Brain microvascular endothelial cell (primary cell): ENCODE data around the gene OR10K1.

Source experiments
- DNase-seq: peaks from one replicate; pipeline ENCODE4 v3.0.0-alpha.2; 2020
- H3K27ac ChIP-seq: fragments of 250-450 bp; sonication (Bioruptor Pico); 2 replicates; pipeline ENCODE4 v1.5.1; 2020; ENCODE audit warnings: mild to moderate bottlenecking, moderate library complexity
- H3K27me3 ChIP-seq: fragments of 250-450 bp; sonication (Bioruptor Pico); replicated peaks from 2 replicates; pipeline ENCODE4 v1.5.1; 2020; ENCODE audit warnings: mild to moderate bottlenecking
- H3K36me3 ChIP-seq: fragments of 250-450 bp; sonication (Bioruptor Pico); replicated peaks from 2 replicates; pipeline ENCODE4 v1.5.1; 2020; ENCODE audit warnings: mild to moderate bottlenecking
- H3K4me3 ChIP-seq: 2 replicates; pipeline ENCODE4 v1.5.1; 2011; ENCODE audit warnings: low read depth, mild to moderate bottlenecking, control low read depth, low read length, moderate library complexity
- in situ Hi-C: cut with HindIII; loops from 2 replicates; pipeline ENCODE4 v1.10.0; 2017; ENCODE audit warnings: low sequenced_read_pairs, low pct_ligation_motif_present
- TF ChIP-seq, protein P1 (sequence below): IDR thresholded peaks from 2 replicates; pipeline ENCODE4 v1.5.1; 2011; ENCODE audit warnings: low read depth, mild to moderate bottlenecking, moderate library complexity, low read length, control low read depth, inconsistent platforms; ENCODE audit errors: missing control alignments

The OR10K1 gene

DNA sequence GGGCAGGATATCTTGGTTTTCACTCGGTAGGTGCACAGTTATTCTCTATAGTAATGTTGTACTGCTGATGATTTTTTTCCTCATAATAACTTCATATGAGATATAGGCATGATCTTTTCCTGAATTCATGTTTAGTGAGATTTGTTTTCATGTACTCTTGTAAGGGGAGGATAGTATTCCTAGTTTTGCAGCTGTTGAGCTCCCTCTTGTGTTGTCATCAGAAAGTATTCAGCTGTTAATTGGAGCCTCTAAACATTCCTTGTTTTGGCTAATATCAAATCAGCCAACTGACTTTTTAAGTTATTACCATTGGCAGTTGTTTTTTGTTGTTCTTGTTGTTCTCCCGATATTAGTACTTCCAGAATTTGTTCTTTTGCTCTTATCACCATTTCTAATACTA is 34.7 kb downstream of the OR10K1 start:
- no peaks in the 10 kb centered on the region for H3K36me3 ChIP-seq
- in situ Hi-C loops, result no loop called here
- H3K4me3 ChIP-seq, result no peak overlapping the region
- no peak for DNase-seq
- no peaks in the 10 kb centered on the region for H3K27me3 ChIP-seq
- no peak overlapping the region for H3K27ac ChIP-seq
- TF ChIP-seq, protein P1, sequence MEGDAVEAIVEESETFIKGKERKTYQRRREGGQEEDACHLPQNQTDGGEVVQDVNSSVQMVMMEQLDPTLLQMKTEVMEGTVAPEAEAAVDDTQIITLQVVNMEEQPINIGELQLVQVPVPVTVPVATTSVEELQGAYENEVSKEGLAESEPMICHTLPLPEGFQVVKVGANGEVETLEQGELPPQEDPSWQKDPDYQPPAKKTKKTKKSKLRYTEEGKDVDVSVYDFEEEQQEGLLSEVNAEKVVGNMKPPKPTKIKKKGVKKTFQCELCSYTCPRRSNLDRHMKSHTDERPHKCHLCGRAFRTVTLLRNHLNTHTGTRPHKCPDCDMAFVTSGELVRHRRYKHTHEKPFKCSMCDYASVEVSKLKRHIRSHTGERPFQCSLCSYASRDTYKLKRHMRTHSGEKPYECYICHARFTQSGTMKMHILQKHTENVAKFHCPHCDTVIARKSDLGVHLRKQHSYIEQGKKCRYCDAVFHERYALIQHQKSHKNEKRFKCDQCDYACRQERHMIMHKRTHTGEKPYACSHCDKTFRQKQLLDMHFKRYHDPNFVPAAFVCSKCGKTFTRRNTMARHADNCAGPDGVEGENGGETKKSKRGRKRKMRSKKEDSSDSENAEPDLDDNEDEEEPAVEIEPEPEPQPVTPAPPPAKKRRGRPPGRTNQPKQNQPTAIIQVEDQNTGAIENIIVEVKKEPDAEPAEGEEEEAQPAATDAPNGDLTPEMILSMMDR, result no peak

DNA sequence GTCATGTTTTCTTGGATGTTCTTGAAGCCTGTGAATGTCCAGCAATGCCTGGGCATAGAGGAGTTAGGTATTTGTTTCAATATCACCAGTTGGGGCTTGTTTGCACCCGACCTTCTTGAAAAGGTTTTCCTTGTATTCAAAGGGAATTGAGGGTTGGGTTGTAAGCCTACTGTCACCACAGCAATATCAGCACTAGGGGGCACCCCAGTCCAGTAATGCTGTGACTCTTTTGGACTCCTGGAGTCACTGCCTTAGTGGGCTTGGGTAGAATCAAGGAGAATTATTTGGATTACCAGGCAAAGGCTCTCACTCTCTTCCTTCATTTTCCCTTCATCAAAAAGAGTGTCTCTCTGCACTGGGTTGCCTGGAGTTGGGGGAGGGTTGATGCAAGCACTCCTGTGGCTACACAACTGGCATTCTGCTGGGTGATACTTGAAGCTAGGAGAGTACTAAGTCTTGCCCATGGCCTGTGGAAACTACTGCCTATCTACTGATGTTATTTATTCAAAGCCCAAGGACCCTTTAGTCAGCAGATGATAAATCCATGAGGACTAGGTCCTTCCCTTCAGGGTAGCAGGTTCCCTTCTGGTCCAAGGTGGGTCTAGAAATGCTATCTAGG is 44.8 kb downstream of the OR10K1 start:
- H3K4me3 ChIP-seq, result no peak overlapping the region
- no peaks in the 10 kb centered on the region for H3K27me3 ChIP-seq
- DNase-seq, result peak; percentile 21
- in situ Hi-C loops, result no loop called here
- TF ChIP-seq, protein P1, result no peak
- H3K36me3 ChIP-seq, result no peaks in the 10 kb centered on the region
- H3K27ac ChIP-seq, result no peak overlapping the region

DNA sequence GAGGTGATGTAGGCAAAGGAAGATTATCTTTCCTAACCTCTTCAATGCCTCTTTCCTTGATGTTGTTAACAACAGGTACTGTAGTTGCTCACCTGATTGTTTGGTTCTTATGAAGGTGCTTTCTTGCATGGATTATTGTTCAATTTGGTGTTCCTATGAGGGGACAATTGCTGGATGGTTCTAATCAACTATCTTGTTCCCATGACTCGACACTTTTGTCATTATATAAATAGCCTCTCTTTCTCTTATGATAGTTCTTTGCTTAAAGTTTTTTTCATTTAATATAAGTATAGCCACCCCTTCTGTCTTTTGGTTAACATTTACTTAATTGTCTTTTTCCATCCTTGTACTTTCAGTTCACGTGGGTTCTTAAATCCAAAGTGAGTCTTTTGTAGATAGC is 45.9 kb downstream of the OR10K1 start:
- no peak overlapping the region for H3K4me3 ChIP-seq
- H3K36me3 ChIP-seq, result no peaks in the 10 kb centered on the region
- in situ Hi-C loops, result no loop called here
- DNase-seq, result no peak
- H3K27me3 ChIP-seq, result no peaks in the 10 kb centered on the region
- no peak overlapping the region for H3K27ac ChIP-seq
- TF ChIP-seq, protein P1, result no peak

DNA sequence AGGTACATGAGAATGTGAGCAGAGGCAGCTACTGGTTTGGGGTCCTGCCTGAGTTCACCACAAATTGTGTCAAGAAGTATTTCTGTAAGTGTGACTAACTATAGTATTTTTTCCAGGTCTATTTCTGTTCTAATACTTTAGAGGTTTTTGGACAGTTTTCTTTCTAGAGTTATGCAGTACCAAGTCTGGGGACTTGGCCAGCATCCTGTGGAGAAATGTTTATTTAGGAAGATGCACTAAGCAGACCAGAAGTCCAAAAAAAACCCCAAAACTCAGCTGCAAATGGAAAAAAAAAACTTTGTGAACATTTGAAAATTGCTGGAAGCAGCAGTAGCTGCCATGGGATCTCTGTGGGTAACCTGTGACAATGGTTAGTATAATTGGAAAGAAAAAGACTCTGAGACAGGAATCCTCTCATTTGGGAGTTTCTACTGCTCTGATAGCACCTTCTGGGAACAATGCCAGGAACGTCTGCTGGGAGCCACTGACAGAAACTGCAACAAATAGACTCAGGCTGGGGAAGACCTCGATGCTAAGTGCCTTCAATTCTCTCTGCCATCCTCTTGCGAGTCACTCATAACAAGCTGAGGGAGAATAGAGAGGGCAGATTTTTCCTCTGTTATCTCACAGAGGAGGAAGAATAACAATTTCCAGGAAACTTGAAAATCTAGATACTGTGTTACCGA is 48.0 kb downstream of the OR10K1 start:
- DNase-seq, result no peak
- in situ Hi-C loops, result no loop called here
- Histone ChIP-seq H3K4me3 (no peak overlapping the region), H3K27me3 (no peaks in the 10 kb centered on the region), H3K27ac (no peak overlapping the region), H3K36me3 (no peaks in the 10 kb centered on the region)
- TF ChIP-seq, protein P1, result no peak

DNA sequence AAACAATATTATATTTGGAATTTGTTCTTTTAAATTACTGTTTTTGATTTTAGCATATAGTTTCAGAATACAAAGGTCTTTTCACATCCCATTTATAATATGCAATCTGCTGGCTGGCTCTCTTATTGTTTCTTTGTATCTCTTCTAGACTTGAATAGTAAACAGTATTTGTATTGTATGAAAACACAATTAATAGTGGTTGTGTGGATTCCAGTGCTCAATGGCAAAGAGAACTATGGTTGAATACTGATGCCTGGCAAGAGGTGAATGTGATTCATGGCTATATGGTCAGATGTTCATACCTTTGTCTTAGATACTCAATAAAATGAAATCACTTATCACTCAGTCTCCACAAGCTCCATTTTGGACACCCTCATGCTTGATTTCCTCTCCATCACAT is 55.3 kb downstream of the OR10K1 start:
- Histone ChIP-seq H3K36me3 (no peaks in the 10 kb centered on the region), H3K27ac (no peak overlapping the region)

More for the DNA sequence above, 55.3 kb downstream of the OR10K1 start:
- no peak for DNase-seq
- TF ChIP-seq, protein P1, result no peak
- no peaks in the 10 kb centered on the region for H3K27me3 ChIP-seq
- H3K4me3 ChIP-seq, result no peak overlapping the region
- in situ Hi-C loops, result no loop called here
